Lower lobe of right lung (tissue), 2 donors: ENCODE measurements around the gene NELFB. TPM values are rescaled to one million over a fixed set of nuclear protein-coding genes. Genes with fewer than 3 reads are reported as not detected.

Experiments
- ATAC-seq, 2 donors: fragments of 200-7000 bp; cut with Tn5 transposase; one replicate each; pipeline ENCODE4 v1.9.1; 2020 to 2022; ENCODE audit warnings: mild to moderate bottlenecking in 2 of 2, moderate library complexity in 2 of 2
- DNase-seq: peaks from one replicate; pipeline ENCODE4 v3.0.0-alpha.2; 2020
- H3K27ac ChIP-seq: fragments of 200-600 bp; one replicate; pipeline ENCODE4 v1.8.0; 2022
- H3K27me3 ChIP-seq: fragments of 200-600 bp; one replicate; pipeline ENCODE4 v1.8.0; 2022; ENCODE audit warnings: low read depth
- H3K36me3 ChIP-seq: fragments of 200-600 bp; one replicate; pipeline ENCODE4 v1.8.0; 2022; ENCODE audit warnings: mild to moderate bottlenecking
- H3K4me1 ChIP-seq: fragments of 200-600 bp; one replicate; pipeline ENCODE4 v1.8.0; 2022
- H3K4me3 ChIP-seq: fragments of 200-600 bp; one replicate; pipeline ENCODE4 v1.8.0; 2022; ENCODE audit warnings: mild to moderate bottlenecking
- H3K9me3 ChIP-seq: fragments of 200-600 bp; one replicate; pipeline ENCODE4 v1.8.0; 2022
- CTCF ChIP-seq: fragments of 200-600 bp; IDR thresholded peaks from one replicate; pipeline ENCODE4 v1.8.0; 2022; ENCODE audit warnings: antibody characterized with exemption, mild to moderate bottlenecking
- intact Hi-C: fragments of 100-400 bp; cut with DNase I; formaldehyde crosslinking; loops from one replicate; pipeline ENCODE4 v1.11.0; 2022
- total RNA-seq: library from RNA; stranded (reverse); fragmentation: NEBNext Ultra II Directional; extraction: Animal tissue kit (Norgen Biotek cat#: 25700); gene quantifications from one replicate; pipeline ENCODE4 v1.2.1, GENCODE V29; 2021
- donor health status: DM: no; HTN: yes; CAD: no; lungs with severe emphysema.

The NELFB gene
- total RNA-seq, 1 donor from 2014 or later, result 44.7 TPM

GRCh38 chr9:137311986-137312851, 57.1 kb downstream of the NELFB start:
- no peak for ATAC-seq
- no peaks in the 10 kb centered on the region for H3K36me3 ChIP-seq
- H3K9me3 ChIP-seq, result no peaks in the 10 kb centered on the region
- intact Hi-C loops, result no loop called here
- peak; percentile 45 for DNase-seq
- no peak overlapping the region for H3K4me3 ChIP-seq
- no peak for TF ChIP-seq CTCF
- H3K4me1 ChIP-seq, result peaks cover 23% of the 10 kb centered on the region
- no peak overlapping the region for H3K27ac ChIP-seq
- peaks cover 31% of the 10 kb centered on the region for H3K27me3 ChIP-seq

- no peak for TF ChIP-seq CTCF
- Histone ChIP-seq H3K36me3 (no peaks in the 10 kb centered on the region), H3K27ac (no peak overlapping the region), H3K27me3 (peaks cover 25% of the 10 kb centered on the region), H3K4me1 (peaks cover 17% of the 10 kb centered on the region), H3K9me3 (no peaks in the 10 kb centered on the region), H3K4me3 (no peak overlapping the region)
- DNase-seq (no peak), ATAC-seq (no peak)
- intact Hi-C loops, result no loop called here
These were observed 57.8 kb downstream of the NELFB start for GRCh38 chr9:137312852-137313325.

- Histone ChIP-seq H3K9me3 (no peaks in the 10 kb centered on the region), H3K27ac (no peak overlapping the region), H3K4me3 (no peak overlapping the region), H3K36me3 (no peaks in the 10 kb centered on the region), H3K27me3 (peaks cover 23% of the 10 kb centered on the region), H3K4me1 (peaks cover 17% of the 10 kb centered on the region)
- DNase-seq, result no peak
- no peak for ATAC-seq
- TF ChIP-seq CTCF, result no peak
- intact Hi-C loops, result no loop called here
These were observed 58.3 kb downstream of the NELFB start for GRCh38 chr9:137313326-137313936.

- H3K4me3 ChIP-seq, result no peak overlapping the region
- DNase-seq (no peak), ATAC-seq (no peak)
- no peaks in the 10 kb centered on the region for H3K9me3 ChIP-seq
- no peak overlapping the region for H3K27ac ChIP-seq
- H3K36me3 ChIP-seq, result no peaks in the 10 kb centered on the region
- H3K4me1 ChIP-seq, result peaks cover 17% of the 10 kb centered on the region
- peaks cover 23% of the 10 kb centered on the region for H3K27me3 ChIP-seq
- intact Hi-C loops, result no loop called here
- TF ChIP-seq CTCF, result no peak
These were observed 58.9 kb downstream of the NELFB start for GRCh38 chr9:137313956-137314560.

- no peak overlapping the region for H3K27ac ChIP-seq
- peaks cover 23% of the 10 kb centered on the region for H3K27me3 ChIP-seq
- no peaks in the 10 kb centered on the region for H3K36me3 ChIP-seq
- no peak overlapping the region for H3K4me3 ChIP-seq
- no peaks in the 10 kb centered on the region for H3K9me3 ChIP-seq
- ATAC-seq (no peak), DNase-seq (no peak)
- TF ChIP-seq CTCF, result no peak
- peaks cover 24% of the 10 kb centered on the region for H3K4me1 ChIP-seq
- intact Hi-C loops, result no loop called here
These were observed 59.7 kb downstream of the NELFB start for GRCh38 chr9:137314561-137315560.
